ENCODE data around the gene MYO1H. TPM values are rescaled to one million over a fixed set of nuclear protein-coding genes. Genes with fewer than 3 reads are reported as not detected.

The MYO1H gene
- total RNA-seq, 1 experiment from 2014 or later: not detected

GRCh38 chr12:109444259-109444658, 96.6 kb downstream of the MYO1H start:
- DNase-seq: no peak
- H3K27me3 ChIP-seq (ENCODE audit: control insufficient read depth, insufficient read depth, low read length): no peaks in the 10 kb centered on the region
- peaks cover 5% of the 10 kb centered on the region for H3K36me3 ChIP-seq (replicated peaks; ENCODE audit: control insufficient read depth, insufficient read depth, low read length)
- no peak overlapping the region for H3K4me3 ChIP-seq (ENCODE audit: insufficient read depth, low read depth, low read length)

- Histone ChIP-seq H3K4me3 (ENCODE audit: insufficient read depth, low read depth, low read length) (no peak overlapping the region), H3K27me3 (ENCODE audit: control insufficient read depth, insufficient read depth, low read length) (no peaks in the 10 kb centered on the region), H3K36me3 (replicated peaks; ENCODE audit: control insufficient read depth, insufficient read depth, low read length) (peaks cover 6% of the 10 kb centered on the region)
- DNase-seq: no peak
Observed at GRCh38 chr12:109445191-109445609, 97.5 kb downstream of the MYO1H start.

DNA sequence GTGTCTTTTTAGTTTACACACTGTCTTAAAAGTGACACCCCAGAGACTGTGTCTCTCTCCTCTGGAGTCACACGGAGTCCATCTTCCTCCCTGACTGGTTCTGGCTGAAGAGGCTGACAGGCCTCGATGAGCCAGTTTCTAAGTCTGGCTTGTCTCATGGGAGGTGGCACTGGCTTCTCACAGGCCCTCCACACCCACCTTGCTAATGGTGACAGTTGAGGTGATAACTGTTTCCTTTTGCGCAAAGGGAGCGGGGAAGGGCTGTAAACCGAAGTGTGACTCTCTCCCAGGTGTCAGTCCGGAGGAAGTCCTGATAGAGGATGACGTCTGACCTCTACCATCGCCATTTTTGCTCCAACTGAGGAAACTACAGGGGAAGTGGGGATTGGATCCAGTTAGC, 99.2 kb downstream of the MYO1H start:
- Histone ChIP-seq H3K36me3 (replicated peaks; ENCODE audit: control insufficient read depth, insufficient read depth, low read length) (peaks cover 11% of the 10 kb centered on the region), H3K4me3 (ENCODE audit: insufficient read depth, low read depth, low read length) (no peak overlapping the region), H3K27me3 (ENCODE audit: control insufficient read depth, insufficient read depth, low read length) (no peaks in the 10 kb centered on the region)
- no peak for DNase-seq

DNA sequence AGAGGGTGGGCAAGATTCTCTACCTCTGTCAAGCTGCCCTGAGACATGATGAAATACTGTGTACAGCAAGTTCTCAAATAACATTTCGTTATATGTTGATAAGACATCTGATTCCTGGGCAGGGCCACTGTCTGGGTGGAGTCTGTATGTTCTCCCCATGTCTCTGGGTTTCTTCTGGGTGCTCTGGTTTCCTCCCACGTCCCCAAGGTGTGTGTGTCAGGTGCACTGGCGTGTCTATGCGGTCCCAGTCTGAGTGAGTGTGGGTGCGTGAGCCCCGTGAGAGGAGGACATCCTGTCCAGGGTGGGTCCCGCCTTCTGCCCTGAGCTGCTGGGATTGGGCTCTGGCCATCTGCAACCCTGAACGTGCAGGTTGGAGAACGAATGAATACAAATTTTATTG, 99.8 kb downstream of the MYO1H start:
- H3K27me3 ChIP-seq (ENCODE audit: control insufficient read depth, insufficient read depth, low read length): no peaks in the 10 kb centered on the region
- H3K36me3 ChIP-seq (replicated peaks; ENCODE audit: control insufficient read depth, insufficient read depth, low read length): peaks cover 15% of the 10 kb centered on the region
- no peak for DNase-seq
- no peak overlapping the region for H3K4me3 ChIP-seq (ENCODE audit: insufficient read depth, low read depth, low read length)

GRCh38 chr12:109448272-109448671, 100.6 kb downstream of the MYO1H start:
- Histone ChIP-seq H3K4me3 (ENCODE audit: insufficient read depth, low read depth, low read length) (no peak overlapping the region), H3K36me3 (replicated peaks; ENCODE audit: control insufficient read depth, insufficient read depth, low read length) (peaks cover 22% of the 10 kb centered on the region), H3K27me3 (ENCODE audit: control insufficient read depth, insufficient read depth, low read length) (no peaks in the 10 kb centered on the region)
- DNase-seq: no peak

DNA sequence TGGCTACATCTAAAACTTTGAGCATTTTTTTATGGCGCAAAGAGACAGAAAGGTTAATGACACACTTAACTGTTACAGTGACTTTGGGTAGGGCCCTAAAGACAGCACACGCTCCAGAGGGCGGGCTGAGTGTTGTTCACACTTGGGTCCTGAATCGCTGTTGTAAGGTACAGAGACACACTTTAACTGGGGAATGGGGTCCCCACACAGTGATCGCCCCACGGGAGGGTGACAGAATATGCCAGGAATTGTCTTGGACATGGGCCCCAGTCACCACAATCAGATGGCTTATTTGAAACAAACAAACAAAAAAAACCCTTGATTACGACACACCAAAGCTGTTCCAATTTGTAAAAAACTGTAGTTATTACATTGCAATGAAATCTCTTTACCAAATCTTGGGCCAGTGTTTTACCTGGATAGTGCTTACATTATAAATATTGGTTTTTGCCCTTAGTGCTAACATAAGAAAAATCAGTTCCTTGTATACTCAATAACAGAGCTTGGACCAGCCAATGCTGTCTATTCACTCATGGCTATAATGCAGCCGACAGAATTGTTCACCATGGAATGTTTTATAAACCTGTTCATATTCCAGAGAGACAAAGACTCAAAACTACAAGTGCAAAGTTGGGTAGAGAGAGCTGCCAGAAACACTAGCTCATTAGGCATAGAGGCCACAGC, 101.1 kb downstream of the MYO1H start:
- H3K27me3 ChIP-seq (ENCODE audit: control insufficient read depth, insufficient read depth, low read length): no peaks in the 10 kb centered on the region
- DNase-seq: no peak

DNA sequence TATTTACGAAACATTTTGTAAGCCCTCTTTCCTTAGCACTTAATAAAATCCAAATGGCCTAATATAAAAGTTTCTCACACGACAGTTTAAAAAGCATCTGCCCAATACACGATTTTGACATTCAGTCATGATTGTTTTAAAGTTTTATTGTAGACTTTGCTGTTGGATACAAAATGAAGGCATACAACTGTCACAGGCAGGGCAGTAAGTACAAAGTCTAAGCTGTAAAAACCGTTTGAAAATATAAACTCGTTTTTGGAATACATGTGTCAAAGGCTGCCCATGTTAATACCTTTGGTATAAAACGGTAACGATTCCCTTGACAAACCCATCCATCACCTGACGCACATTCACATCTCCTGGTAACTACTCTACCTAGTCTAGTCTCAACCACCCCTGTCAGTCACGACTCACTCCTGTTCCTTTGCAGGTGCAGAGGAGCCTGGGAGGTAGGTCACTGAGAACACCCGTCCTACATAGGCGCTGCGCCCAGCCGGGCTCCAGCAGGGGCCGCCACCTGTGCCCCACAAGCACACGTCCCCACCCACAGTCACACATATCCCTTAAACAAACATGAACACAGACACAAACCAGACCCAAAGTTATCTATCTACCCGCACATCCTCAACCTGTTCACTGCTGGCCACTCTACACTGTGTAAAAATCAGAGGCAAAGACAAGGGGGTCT, 102.3 kb downstream of the MYO1H start:
- H3K36me3 ChIP-seq (replicated peaks; ENCODE audit: control insufficient read depth, insufficient read depth, low read length): peaks cover 36% of the 10 kb centered on the region
- H3K27me3 ChIP-seq (ENCODE audit: control insufficient read depth, insufficient read depth, low read length): no peaks in the 10 kb centered on the region
- H3K4me3 ChIP-seq (ENCODE audit: insufficient read depth, low read depth, low read length): no peak overlapping the region
- peak; percentile 78 for DNase-seq

More for the DNA sequence above, 101.1 kb downstream of the MYO1H start:
- H3K4me3 ChIP-seq (ENCODE audit: insufficient read depth, low read depth, low read length): no peak overlapping the region
- peaks cover 28% of the 10 kb centered on the region for H3K36me3 ChIP-seq (replicated peaks; ENCODE audit: control insufficient read depth, insufficient read depth, low read length)

GRCh38 chr12:109450980-109451379, 103.3 kb downstream of the MYO1H start:
- Histone ChIP-seq H3K27me3 (ENCODE audit: control insufficient read depth, insufficient read depth, low read length) (no peaks in the 10 kb centered on the region), H3K4me3 (ENCODE audit: insufficient read depth, low read depth, low read length) (no peak overlapping the region), H3K36me3 (replicated peaks; ENCODE audit: control insufficient read depth, insufficient read depth, low read length) (peaks cover 46% of the 10 kb centered on the region)
- no peak for DNase-seq

DNA sequence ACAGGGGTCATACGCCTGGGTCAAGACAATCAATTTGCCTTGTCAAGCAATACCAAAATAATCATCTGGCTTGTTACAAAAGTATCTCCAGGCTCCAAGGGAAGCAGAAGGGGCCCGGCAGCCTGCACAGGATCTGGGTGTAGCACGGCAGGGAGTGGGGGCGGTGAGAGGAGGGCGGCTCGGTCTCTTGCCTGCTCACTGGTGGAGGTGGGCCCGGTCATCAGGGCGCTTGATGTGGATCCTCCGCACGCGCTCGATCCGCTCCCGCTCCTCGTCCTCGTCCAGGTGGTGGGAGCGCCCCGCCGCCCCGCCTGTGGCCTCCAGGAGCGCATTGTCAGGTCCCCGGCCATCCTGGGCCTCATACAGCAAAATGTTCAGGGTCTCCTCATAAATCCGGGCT, 103.7 kb downstream of the MYO1H start:
- Histone ChIP-seq H3K4me3 (ENCODE audit: insufficient read depth, low read depth, low read length) (no peak overlapping the region), H3K27me3 (ENCODE audit: control insufficient read depth, insufficient read depth, low read length) (no peaks in the 10 kb centered on the region), H3K36me3 (replicated peaks; ENCODE audit: control insufficient read depth, insufficient read depth, low read length) (peaks cover 49% of the 10 kb centered on the region)
- no peak for DNase-seq

DNA sequence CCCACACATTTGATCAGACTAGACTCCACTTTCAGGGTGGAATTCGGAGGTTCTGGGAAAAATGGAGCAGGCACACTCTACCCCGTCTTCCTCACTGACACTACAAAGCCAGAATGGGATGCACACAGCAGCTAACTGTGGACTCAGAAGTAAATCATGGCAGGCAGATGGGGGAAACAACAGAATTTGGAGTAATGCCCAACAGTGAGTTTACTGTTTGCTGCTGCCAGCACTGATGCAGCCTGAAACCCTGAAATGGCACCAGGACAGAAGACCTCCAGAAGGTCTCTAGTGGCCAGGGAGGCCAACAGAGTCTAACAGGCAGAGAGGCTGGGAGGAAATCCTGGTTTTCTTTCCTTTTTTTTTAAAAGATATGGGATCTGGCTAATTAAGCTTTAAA, 104.8 kb downstream of the MYO1H start:
- DNase-seq: no peak
- peaks cover 54% of the 10 kb centered on the region for H3K36me3 ChIP-seq (replicated peaks; ENCODE audit: control insufficient read depth, insufficient read depth, low read length)
- no peaks in the 10 kb centered on the region for H3K27me3 ChIP-seq (ENCODE audit: control insufficient read depth, insufficient read depth, low read length)
- no peak overlapping the region for H3K4me3 ChIP-seq (ENCODE audit: insufficient read depth, low read depth, low read length)

- no peak for DNase-seq
- H3K36me3 ChIP-seq (replicated peaks; ENCODE audit: control insufficient read depth, insufficient read depth, low read length): peaks cover 56% of the 10 kb centered on the region
- H3K27me3 ChIP-seq (ENCODE audit: control insufficient read depth, insufficient read depth, low read length): no peaks in the 10 kb centered on the region
Observed at GRCh38 chr12:109455706-109456105, 108.0 kb downstream of the MYO1H start.

DNA sequence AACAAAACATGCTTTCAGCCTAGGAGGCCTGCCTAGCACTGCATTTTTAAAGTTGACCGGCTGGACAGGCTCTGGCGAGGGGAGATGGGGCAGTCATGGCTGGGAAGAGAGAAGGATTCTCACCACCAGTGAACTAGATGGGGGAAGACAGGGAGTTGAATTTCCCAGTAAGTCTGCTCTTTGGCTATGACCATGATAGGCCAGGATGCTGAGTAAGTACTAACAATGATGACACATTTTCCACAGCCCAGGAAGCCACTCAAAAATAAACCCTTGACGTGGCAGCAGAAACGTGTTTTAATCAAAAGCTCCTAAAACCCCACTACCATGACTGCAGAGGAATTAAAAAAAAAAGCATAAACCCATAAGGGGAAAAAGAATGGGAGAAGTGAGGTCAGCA, 110.4 kb downstream of the MYO1H start:
- no peaks in the 10 kb centered on the region for H3K27me3 ChIP-seq (ENCODE audit: control insufficient read depth, insufficient read depth, low read length)
- no peak overlapping the region for H3K4me3 ChIP-seq (ENCODE audit: insufficient read depth, low read depth, low read length)
- peaks cover 46% of the 10 kb centered on the region for H3K36me3 ChIP-seq (replicated peaks; ENCODE audit: control insufficient read depth, insufficient read depth, low read length)
- DNase-seq: no peak

More at GRCh38 chr12:109455706-109456105, 108.0 kb downstream of the MYO1H start:
- H3K4me3 ChIP-seq (ENCODE audit: insufficient read depth, low read depth, low read length): no peak overlapping the region

DNA sequence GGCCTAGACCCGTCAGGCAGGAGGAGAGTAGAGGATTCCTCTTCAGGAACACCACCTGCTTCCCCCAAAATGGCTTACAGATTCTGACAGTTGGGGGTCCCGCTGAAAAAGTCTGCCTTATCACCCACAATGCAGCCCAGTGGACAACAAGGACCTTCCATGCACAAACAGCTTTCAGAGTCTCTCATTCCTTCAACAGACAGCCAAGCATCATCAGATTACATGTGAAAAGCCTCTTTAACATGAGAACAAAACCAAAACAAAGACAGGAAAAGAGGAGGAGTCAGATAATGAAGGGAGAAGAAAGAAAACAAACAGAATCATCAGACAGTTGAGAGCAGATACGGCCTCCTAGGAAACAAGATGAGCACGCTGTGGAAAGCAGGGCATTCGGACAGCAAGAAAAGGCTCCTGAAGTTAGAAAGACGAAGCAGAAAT, 111.1 kb downstream of the MYO1H start:
- peak; percentile 77 for DNase-seq
- Histone ChIP-seq H3K36me3 (replicated peaks; ENCODE audit: control insufficient read depth, insufficient read depth, low read length) (peaks cover 39% of the 10 kb centered on the region), H3K4me3 (ENCODE audit: insufficient read depth, low read depth, low read length) (no peak overlapping the region)

GRCh38 chr12:109459247-109459646, 111.5 kb downstream of the MYO1H start:
- peak; percentile 36 for DNase-seq
- H3K36me3 ChIP-seq (replicated peaks; ENCODE audit: control insufficient read depth, insufficient read depth, low read length): peaks cover 35% of the 10 kb centered on the region
- no peak overlapping the region for H3K4me3 ChIP-seq (ENCODE audit: insufficient read depth, low read depth, low read length)
- H3K27me3 ChIP-seq (ENCODE audit: control insufficient read depth, insufficient read depth, low read length): no peaks in the 10 kb centered on the region

More for the DNA sequence above, 111.1 kb downstream of the MYO1H start:
- no peaks in the 10 kb centered on the region for H3K27me3 ChIP-seq (ENCODE audit: control insufficient read depth, insufficient read depth, low read length)

- peak; percentile 38 for DNase-seq
- Histone ChIP-seq H3K27me3 (ENCODE audit: control insufficient read depth, insufficient read depth, low read length) (no peaks in the 10 kb centered on the region), H3K36me3 (replicated peaks; ENCODE audit: control insufficient read depth, insufficient read depth, low read length) (peaks cover 24% of the 10 kb centered on the region), H3K4me3 (ENCODE audit: insufficient read depth, low read depth, low read length) (no peak overlapping the region)
Observed at GRCh38 chr12:109460538-109460937, 112.8 kb downstream of the MYO1H start.

Data from H7 (cell line).